Measurements from ENCODE around the gene ABCA4.
"Not testable (repeated sequence)": the region's sequence is repeated elsewhere in the genome, so short reads cannot be mapped to it uniquely, and the experiment has no call there.

ABCA4 gene

GRCh38 chr1:94120991-94121390, at the start of gene ABCA4:
Gene ABCA4 (minus strand): TSS chr1:94121148. CDS start chr1:94121045, 103 bp downstream.
- no peak for TF ChIP-seq CTCF (IDR thresholded peaks at IDR 0.05; ENCODE audit: low read depth, low read length)
- DNase-seq (ENCODE audit: low read depth in 2 of 2) = no peak
- H3K4me3 ChIP-seq (replicated peaks in 1 of 2; ENCODE audit: low read depth in 2 of 2, low read length in 2 of 2) = no peak within 1 kb of the TSS

- DNase-seq (ENCODE audit: low read depth in 2 of 2) = no peak
- no peak for TF ChIP-seq CTCF (IDR thresholded peaks at IDR 0.05; ENCODE audit: low read depth, low read length)
- no peak overlapping the region for H3K4me3 ChIP-seq (replicated peaks in 1 of 2; ENCODE audit: low read depth in 2 of 2, low read length in 2 of 2)
Observed at GRCh38 chr1:94169126-94169525, 48.2 kb upstream of the ABCA4 start.

GRCh38 chr1:94165843-94166242, 44.9 kb upstream of the ABCA4 start:
- no peak for TF ChIP-seq CTCF (IDR thresholded peaks at IDR 0.05; ENCODE audit: low read depth, low read length)
- H3K4me3 ChIP-seq (replicated peaks in 1 of 2; ENCODE audit: low read depth in 2 of 2, low read length in 2 of 2) = no peak overlapping the region
- DNase-seq (ENCODE audit: low read depth in 2 of 2) = peak in 1 of 2 donors; percentile 32

GRCh38 chr1:94164885-94165284, 43.9 kb upstream of the ABCA4 start:
- not testable (repeated sequence) for H3K4me3 ChIP-seq (replicated peaks in 1 of 2; ENCODE audit: low read depth in 2 of 2, low read length in 2 of 2)
- DNase-seq (ENCODE audit: low read depth in 2 of 2) = peak in 1 of 2 donors; percentile 39

GRCh38 chr1:94164121-94164520, 43.2 kb upstream of the ABCA4 start:
- peak in 1 of 2 donors; percentile 56 for DNase-seq (ENCODE audit: low read depth in 2 of 2)
- not testable (repeated sequence) for H3K4me3 ChIP-seq (replicated peaks in 1 of 2; ENCODE audit: low read depth in 2 of 2, low read length in 2 of 2)

- not testable (repeated sequence) for H3K4me3 ChIP-seq (replicated peaks in 1 of 2; ENCODE audit: low read depth in 2 of 2, low read length in 2 of 2); DNase-seq (ENCODE audit: low read depth in 2 of 2)
Observed at GRCh38 chr1:94163249-94163648, 42.3 kb upstream of the ABCA4 start.

GRCh38 chr1:94160811-94161210, 39.9 kb upstream of the ABCA4 start:
- no peak overlapping the region for H3K4me3 ChIP-seq (replicated peaks in 1 of 2; ENCODE audit: low read depth in 2 of 2, low read length in 2 of 2)
- no peak for TF ChIP-seq CTCF (IDR thresholded peaks at IDR 0.05; ENCODE audit: low read depth, low read length)
- DNase-seq (ENCODE audit: low read depth in 2 of 2) = peak; percentile 77 to 82

GRCh38 chr1:94156096-94156625, 35.2 kb upstream of the ABCA4 start:
- H3K4me3 ChIP-seq (replicated peaks in 1 of 2; ENCODE audit: low read depth in 2 of 2, low read length in 2 of 2) = no peak overlapping the region
- TF ChIP-seq CTCF (IDR thresholded peaks at IDR 0.05; ENCODE audit: low read depth, low read length) = no peak
- peak in 1 of 2 donors; percentile 48 for DNase-seq (ENCODE audit: low read depth in 2 of 2)

Measured in cardiac fibroblast (primary cell).